ENCODE measurements around the gene TMEM267. TPM values are rescaled to one million over a fixed set of nuclear protein-coding genes. Genes with fewer than 3 reads are reported as not detected.
A peak's percentile ranks its signal among the peaks of the same experiment; 100 is the strongest.

TMEM267 gene
- 1 to 10 TPM; 3.2 to 4.4 TPM for total RNA-seq
- 1 to 10 TPM; 2.3 to 5.4 TPM for polyA plus RNA-seq

- H3K9ac ChIP-seq (ENCODE audit: low read depth in 1 of 2, low read length in 2 of 2) = peak within 1 kb of the TSS; percentile 92 to 94
- peak; percentile 91 for DNase-seq (ENCODE audit: low spot score)
- H3K4me3 ChIP-seq (ENCODE audit: low read depth in 1 of 3, low read length in 3 of 3) = peak within 1 kb of the TSS; percentile 85 to 92 (median 90)
- no peaks in the 10 kb centered on the region for H3K9me3 ChIP-seq (ENCODE audit: control insufficient read depth in 4 of 4, low read length in 3 of 4)
- H3K27me3 ChIP-seq (ENCODE audit: control insufficient read depth in 4 of 4, insufficient read depth in 4 of 4, low read length in 3 of 4) = no peaks in the 10 kb centered on the region
- peak in 1 of 2 donors; percentile 27 for TF ChIP-seq RXRA (IDR thresholded peaks at IDR 0.05)
- TF ChIP-seq FOXA2 (IDR thresholded peaks at IDR 0.05) = no peak
- no peak for TF ChIP-seq MAX (IDR thresholded peaks at IDR 0.05)
- TF ChIP-seq FOXA1 (IDR thresholded peaks at IDR 0.05) = peak; percentile 12
- TF ChIP-seq NR2F2 (IDR thresholded peaks at IDR 0.05) = no peak
- peak; percentile 94 for TF ChIP-seq YY1 (IDR thresholded peaks at IDR 0.05)
- TF ChIP-seq HNF4A (conservative IDR thresholded peaks at IDR 0.05) = peak in 1 of 2 donors; percentile 5
- TF ChIP-seq ATF3 (IDR thresholded peaks at IDR 0.05) = no peak
- peak in 1 of 2 donors; percentile 80 for TF ChIP-seq GABPA (IDR thresholded peaks at IDR 0.05 in 1 of 2, conservative IDR thresholded peaks at IDR 0.05 in 1 of 2)
- peak in 1 of 2 donors; percentile 19 for TF ChIP-seq EGR1 (IDR thresholded peaks at IDR 0.05; ENCODE audit: low read depth in 2 of 2)
- peak; percentile 47 for TF ChIP-seq ZBTB33 (IDR thresholded peaks at IDR 0.05)
- no peak for TF ChIP-seq RAD21 (IDR thresholded peaks at IDR 0.05)
- TF ChIP-seq CTCF (IDR thresholded peaks at IDR 0.05; ENCODE audit: low read depth, low read length, missing input control) = no peak
- TF ChIP-seq JUND (IDR thresholded peaks at IDR 0.05) = peak in 1 of 2 donors; percentile 10
- TF ChIP-seq HNF4G (IDR thresholded peaks at IDR 0.05) = no peak
- peak; percentile 49 for TF ChIP-seq SP1 (IDR thresholded peaks at IDR 0.05)
- peak; percentile 91 for TF ChIP-seq REST (IDR thresholded peaks at IDR 0.05)
- peak; percentile 98 for TF ChIP-seq TAF1 (conservative IDR thresholded peaks at IDR 0.05)
- WGBS = under 1% methylated on average over 62 of the region's 62 CpGs
- peaks cover 2 to 17% (median 11%) of the 10 kb centered on the region in 4 donors for H3K4me1 ChIP-seq (ENCODE audit: control insufficient read depth in 4 of 4, insufficient read depth in 4 of 4, low read length in 3 of 4)
- peak within 1 kb of the TSS; percentile 98 for H3K27ac ChIP-seq (ENCODE audit: low read depth in 1 of 2, low read length in 2 of 2)
- H3K36me3 ChIP-seq (ENCODE audit: control insufficient read depth in 4 of 4, insufficient read depth in 3 of 4, low read depth in 1 of 4, low read length in 3 of 4) = no peaks in the 10 kb centered on the region
Observed at GRCh38 chr5:43483298-43484105, at the start of gene TMEM267. TMEM267 (minus strand) TSS chr5:43483865; CDS start chr5:43453969, 29,896 bp downstream.
